HCEC 1CT (cell line): ENCODE results near the gene CDY1.
"Not testable (repeated sequence)": the region's sequence is repeated elsewhere in the genome, so short reads cannot be mapped to it uniquely, and the experiment has no call there.

ENCODE experiments used
- DNase-seq: peaks from one replicate; pipeline ENCODE4 v3.0.0-alpha.2; 2017

Gene CDY1

GRCh38 chrY:25621817-25622216, at the start of gene CDY1:
Gene CDY1 (plus strand): TSS chrY:25622117. CDS start chrY:25622443, 326 bp downstream.
- DNase-seq, result not testable (repeated sequence)

- DNase-seq, result not testable (repeated sequence)
Observed at GRCh38 chrY:25593336-25593735, 28.6 kb upstream of the CDY1 start.

- DNase-seq, result not testable (repeated sequence)
Observed at GRCh38 chrY:25620209-25620608, 1.7 kb upstream of the CDY1 start.

GRCh38 chrY:25626524-25626923, 4.6 kb downstream of the CDY1 start:
- not testable (repeated sequence) for DNase-seq

- DNase-seq, result not testable (repeated sequence)
Observed at GRCh38 chrY:25630383-25631112, 8.6 kb downstream of the CDY1 start.

GRCh38 chrY:25639852-25640251, 17.9 kb downstream of the CDY1 start:
- not testable (repeated sequence) for DNase-seq

- DNase-seq, result not testable (repeated sequence)
Observed at GRCh38 chrY:25643024-25643915, 21.4 kb downstream of the CDY1 start.
